NCI-H446 treated with DMSO at 0.1 percent for 48 hours (cell line): ENCODE data around the gene RPL10.
A peak's percentile ranks its signal among the peaks of the same experiment; 100 is the strongest.
"Not testable (repeated sequence)": the region's sequence is repeated elsewhere in the genome, so short reads cannot be mapped to it uniquely, and the experiment has no call there.

ENCODE experiments used
- DNase-seq: peaks from one replicate; lab custom pipeline; 2025; lab: John Stamatoyannopoulos, UW

The RPL10 gene

DNA sequence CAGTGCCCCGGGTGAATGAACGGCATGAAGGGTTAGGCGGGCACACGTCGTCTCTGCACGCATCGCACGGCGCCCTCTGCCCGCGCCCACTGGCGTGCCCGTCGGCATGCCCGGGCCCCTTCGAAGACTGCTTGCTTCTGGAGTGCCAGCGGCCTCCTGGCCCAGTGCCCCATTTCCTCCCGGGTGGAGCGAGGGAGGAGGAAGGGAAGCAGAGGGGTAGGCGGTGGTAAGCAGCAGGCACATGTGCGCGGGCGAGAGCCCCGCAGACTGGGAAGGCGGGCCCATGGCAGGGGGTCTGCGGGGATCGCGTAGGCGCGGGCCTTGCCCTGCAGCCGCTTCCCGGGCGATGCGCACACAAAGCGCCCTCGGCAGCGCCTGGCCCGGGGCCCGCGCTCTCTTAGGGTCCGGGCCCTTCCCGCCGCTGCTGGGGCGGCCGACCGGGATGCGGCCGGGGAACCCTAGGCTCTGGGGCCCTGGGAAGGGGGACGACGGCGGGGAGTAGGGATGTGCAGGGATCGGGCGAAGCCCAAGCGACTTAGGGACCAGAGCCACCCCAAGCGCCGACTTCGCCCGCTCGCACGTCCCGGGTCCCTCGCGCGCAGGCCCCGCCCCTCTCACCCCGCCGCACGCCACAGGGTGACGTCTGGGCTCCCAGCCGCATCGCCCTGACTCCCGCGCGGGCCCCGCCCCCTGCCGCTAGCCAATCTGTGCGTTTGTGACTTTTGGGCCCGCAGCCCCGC, 19.9 kb upstream of the RPL10 start:
- DNase-seq: peak; percentile 47

DNA sequence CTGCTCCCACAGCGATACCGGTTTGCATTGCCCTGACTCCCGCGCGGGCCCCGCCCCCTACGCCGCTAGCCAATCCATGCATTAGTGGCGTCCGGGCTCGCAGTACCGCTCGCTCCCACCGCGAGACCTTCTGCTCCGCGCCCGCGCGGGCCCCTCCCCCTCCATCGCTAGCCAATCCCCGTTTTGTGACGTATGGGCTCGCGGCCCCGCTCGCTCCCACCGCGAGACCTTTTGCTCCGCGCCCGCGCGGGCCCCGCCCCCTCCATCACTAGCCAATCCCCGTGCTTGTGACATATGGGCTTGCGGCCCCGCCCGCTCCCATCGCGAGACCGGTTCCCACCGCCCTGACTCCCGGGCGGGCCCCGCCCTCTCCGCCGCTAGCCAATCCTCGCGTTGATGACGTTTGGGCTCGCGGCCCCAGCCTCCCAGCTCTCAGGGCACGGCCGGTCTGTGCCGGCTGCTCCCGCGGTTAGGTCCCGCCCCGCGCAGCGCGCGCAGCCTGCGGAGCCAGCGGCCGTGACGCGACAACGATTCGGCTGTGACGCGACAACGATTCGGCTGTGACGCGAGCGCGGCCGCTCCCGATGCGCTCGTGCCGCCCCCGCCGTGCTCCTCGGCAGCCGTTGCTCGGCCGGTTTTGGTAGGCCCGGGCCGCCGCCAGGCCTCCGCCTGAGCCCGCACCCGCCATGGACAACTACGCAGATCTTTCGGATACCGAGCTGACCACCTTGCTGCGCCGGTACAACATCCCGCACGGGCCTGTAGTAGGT, 19.2 kb upstream of the RPL10 start, which contains the start of gene EMD:
Gene EMD, plus strand, starts transcription at position 497 of the 770 bp plus-strand sequence. Its CDS starts 190 bp downstream, at position 687.
- peak; percentile 97 for DNase-seq

DNA sequence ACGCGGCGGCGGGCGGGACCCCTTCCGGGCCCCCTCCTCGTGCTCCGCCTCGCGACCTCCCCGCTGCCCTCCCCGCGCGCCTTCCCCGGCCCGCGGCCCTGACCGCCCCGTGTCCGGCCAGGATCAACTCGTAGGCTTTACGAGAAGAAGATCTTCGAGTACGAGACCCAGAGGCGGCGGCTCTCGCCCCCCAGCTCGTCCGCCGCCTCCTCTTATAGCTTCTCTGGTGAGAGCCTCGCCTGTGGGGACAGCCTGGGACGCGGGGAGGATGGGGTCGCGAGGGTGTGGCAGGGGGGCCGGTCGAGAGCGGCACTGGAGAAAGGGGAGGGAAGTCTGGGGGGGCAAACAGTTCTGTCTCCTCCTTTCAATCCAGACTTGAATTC, 18.6 kb upstream of the RPL10 start:
- DNase-seq: no peak

DNA sequence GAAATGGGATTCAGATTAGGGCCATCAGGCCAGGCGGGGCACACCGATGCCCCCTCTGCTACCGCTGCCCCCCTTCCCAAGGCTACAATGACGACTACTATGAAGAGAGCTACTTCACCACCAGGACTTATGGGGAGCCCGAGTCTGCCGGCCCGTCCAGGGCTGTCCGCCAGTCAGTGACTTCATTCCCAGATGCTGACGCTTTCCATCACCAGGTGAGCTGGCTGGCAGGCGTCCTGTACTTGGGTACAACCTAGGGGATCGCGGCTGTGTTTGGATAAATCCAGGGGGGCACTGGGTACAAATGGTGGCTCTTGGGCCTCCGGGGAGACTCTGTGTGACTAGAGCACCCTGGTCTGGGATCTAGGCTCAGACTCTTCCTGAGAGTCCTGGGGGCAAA, 18.0 kb upstream of the RPL10 start:
- no peak for DNase-seq

DNA sequence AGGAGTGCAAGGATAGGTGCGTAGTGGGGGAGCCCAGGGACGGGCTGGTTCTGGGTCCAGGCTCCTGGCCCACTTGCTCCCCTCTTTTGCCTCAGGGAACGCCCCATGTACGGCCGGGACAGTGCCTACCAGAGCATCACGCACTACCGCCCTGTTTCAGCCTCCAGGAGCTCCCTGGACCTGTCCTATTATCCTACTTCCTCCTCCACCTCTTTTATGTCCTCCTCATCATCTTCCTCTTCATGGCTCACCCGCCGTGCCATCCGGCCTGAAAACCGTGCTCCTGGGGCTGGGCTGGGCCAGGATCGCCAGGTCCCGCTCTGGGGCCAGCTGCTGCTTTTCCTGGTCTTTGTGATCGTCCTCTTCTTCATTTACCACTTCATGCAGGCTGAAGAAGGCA, 17.4 kb upstream of the RPL10 start:
- DNase-seq: no peak

DNA sequence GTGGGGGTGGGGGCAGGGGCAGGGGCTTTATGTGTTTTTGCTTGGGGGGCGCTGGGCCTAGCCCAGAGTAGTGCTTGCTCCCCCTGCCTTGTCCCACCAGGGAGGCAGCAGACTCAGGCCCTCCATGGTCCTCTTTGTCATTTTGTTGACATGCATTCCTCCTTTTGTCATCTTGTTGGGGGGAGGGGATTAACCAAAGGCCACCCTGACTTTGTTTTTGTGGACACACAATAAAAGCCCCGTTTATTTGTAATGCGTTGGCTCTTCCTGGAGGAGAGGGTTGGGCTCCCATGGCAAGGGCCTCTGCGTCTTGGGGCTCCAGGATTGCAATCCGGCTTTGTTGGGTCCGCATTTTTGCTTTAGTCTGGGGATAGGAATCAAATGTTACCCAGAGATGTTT, 16.9 kb upstream of the RPL10 start:
- no peak for DNase-seq

DNA sequence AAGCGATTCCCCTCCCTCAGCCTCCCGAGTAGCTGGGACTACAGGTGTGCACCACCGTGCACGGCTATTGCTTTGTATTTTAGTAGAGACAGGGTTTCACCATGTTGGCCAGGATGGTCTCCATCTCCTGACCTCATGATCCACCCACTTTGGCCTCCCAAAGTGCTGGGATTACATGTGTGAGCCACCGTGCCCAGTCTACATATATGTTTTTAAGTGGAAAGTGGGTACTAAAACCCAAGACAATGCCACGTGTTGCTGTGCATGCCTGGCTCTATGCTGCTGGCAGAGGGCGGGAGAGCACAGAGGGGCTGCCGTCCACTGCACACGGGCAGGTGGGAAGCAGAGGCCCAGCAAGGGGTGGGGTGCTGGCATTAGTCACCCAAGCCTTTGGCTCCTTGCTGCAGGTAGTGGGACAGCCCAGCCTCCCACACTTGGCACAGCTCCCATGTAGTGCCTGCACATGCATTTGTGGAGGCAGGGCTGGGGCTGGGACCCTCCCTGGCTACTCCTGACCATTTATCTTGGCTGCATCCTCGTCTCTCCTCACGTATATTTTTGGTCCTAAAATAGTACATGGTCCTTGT, 15.6 kb upstream of the RPL10 start:
- no peak for DNase-seq

DNA sequence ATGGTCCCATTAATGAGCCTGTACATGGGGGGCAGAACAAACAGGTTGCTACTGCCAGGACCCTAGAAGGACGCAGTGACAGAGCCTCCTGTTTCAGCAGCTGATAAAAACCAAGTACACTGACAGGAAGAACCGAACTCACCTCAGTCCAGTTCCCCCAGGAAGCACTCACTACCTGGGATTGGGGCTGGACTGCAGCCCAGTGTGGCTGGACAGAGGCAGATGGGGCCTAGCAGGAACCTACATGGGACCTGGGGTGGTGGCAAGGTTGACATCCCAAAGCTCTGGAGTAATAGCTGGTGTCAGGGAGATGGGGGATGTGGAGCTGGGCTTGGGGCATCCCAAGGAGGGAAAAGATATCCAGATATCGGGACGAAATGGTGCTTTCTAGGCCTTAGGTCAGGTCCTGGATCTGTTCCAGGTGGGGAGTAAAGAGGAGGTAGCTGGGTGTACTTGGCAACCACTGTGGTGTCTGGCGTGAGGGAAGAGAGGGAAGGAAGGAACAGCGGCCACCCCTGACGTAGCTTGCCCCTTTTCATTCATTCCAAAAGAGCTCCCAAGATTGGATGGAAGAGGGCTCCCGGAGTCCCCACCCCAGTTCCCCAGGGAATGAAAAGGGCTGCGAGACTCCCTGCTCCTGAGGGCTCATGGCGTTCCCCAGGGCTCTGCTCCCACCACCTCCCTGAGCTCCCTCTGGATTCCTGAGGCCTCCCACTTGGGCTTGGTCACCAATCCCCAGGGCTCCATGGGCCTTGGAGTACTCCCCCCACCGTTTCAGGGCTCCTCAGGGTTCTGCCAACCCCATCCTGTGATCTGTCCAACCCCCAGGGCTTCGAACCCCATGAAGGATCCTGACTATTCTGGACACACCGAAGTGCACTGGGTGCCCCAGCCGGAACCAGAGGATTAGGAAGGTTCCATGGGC, 14.6 kb upstream of the RPL10 start:
- no peak for DNase-seq

DNA sequence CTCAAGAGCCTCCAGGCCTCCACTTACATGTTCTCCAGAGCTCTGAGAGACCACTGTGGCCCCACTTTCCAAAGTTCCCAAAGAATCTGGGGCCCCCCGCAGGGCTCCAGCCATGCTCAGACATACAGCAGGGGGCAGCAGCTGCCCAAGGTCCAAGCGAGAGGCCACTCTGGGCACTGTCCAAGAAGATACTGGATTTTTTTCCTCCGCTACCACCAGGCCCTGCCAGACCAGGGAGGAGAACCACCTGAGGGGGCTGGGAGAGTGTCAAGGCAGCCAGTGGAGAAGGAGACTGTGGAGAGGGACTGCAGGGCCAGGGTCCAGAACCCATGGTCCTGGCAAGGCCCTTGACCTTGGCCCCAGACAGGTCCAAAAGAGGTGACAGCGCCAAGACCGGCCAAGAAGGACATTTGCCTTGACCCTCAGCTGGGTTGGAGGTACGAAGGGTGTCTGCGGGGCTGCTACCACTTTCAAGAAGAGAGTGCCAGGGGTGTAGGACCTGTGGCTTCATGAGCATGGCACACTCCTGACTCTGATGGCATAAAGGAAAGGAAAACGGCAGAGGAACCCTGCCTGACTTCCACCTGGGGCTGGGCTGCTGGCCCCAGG, 13.8 kb upstream of the RPL10 start:
- DNase-seq: no peak

DNA sequence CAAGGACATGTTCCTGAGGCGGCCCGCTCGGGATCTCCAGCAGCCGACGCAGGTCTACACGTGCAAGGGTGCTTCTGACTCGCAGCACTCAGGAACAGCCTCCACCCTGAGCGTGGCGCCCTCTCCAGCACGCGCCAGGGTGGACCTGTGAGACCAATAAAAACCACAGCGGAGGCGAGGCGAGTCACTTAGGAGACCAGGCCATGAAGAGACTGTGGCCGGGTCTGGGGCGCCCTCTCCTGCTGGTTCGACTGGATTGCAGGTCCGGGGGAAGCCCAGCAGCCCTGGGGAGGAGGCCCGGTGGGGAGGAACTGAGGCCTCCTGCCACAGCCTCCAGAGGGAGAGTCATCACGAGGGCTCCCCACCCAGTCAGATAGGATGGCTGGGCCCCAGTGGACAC, 10.1 kb upstream of the RPL10 start:
- DNase-seq: not testable (repeated sequence)

DNA sequence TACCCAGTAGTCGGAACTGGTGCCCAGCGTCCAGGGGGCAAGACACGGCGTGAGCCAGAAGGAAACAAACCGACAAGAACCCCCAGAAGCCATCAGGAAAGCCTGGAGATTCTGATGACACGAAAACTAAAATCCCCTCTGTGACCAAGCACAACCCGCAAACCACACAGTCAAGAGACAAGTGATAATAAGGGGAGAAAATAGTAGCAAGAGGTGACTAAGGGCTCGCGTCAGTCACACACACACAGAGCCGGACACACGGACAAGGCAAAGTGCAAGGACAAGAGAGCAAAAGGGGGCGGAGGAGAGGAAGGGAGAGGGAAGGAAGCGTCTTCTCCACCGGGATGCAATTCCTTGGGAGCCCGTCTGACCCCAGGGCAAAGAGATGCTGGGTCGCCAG, 9.5 kb upstream of the RPL10 start:
- DNase-seq: not testable (repeated sequence)

DNA sequence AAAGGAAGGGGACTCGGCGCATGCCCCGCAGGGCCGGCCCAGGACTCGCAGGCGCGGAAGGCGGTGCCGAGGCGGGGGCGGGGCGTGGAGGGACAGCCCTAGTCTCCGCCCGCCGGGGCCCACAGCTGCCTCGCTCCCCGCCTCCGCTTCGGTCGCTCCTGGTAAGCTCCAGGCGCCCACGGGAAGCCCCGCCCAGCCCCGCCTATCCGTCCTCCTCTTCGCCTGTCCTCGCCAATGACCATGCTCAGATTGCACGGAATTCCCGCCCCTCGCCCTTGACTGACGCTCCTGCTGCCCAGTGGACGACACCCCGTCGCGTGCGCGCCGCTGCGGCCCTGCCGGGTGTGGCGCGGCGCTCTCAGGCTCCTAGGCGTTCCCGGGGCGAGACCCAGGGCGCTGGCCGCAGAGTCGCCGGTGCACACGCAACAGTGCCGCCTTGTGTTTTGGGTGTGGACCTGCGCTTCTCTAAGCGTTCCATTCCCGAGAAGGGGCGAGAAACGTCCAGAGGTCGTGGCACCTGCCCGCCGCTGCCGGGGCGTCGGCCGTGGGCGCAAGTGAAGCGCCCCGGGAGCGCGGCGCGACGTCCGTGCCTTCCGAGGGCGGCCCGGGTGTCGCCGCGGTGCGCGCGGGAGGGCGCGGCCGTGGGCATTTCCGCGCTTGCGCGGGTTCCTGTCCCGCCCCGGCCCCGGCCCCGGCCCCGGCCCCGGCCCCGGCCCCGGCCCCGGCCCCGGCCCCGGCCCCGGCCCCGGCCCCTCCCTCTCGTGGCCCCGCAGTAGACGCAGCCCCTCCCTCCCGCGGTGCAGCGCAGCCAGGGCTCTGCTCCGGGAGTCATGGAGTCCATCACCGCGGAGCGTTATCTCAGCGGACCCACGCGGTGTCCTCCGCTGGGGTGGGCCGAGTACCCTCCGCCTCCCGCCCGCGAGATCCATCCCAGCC, 8.1 kb upstream of the RPL10 start:
- DNase-seq: not testable (repeated sequence)

DNA sequence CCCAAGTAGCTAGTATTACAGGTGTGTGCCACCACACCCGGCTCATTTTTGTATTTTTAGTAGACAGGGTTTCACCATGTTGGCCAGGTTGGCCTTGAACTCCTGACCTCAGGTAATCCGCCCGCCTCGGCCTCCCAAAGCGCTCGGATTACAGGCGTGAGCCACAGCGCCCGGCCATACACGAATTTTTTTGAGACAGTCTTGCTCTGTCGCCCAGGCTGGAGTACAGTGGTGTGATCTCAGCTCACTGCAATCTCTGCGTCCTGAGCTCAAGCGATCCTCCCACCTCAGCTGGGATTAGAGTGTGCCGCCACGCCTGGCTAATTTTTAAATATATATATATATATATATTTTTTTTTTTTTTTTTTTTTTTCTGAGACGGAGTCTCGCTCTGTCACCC, 1.8 kb upstream of the RPL10 start:
- not testable (repeated sequence) for DNase-seq

DNA sequence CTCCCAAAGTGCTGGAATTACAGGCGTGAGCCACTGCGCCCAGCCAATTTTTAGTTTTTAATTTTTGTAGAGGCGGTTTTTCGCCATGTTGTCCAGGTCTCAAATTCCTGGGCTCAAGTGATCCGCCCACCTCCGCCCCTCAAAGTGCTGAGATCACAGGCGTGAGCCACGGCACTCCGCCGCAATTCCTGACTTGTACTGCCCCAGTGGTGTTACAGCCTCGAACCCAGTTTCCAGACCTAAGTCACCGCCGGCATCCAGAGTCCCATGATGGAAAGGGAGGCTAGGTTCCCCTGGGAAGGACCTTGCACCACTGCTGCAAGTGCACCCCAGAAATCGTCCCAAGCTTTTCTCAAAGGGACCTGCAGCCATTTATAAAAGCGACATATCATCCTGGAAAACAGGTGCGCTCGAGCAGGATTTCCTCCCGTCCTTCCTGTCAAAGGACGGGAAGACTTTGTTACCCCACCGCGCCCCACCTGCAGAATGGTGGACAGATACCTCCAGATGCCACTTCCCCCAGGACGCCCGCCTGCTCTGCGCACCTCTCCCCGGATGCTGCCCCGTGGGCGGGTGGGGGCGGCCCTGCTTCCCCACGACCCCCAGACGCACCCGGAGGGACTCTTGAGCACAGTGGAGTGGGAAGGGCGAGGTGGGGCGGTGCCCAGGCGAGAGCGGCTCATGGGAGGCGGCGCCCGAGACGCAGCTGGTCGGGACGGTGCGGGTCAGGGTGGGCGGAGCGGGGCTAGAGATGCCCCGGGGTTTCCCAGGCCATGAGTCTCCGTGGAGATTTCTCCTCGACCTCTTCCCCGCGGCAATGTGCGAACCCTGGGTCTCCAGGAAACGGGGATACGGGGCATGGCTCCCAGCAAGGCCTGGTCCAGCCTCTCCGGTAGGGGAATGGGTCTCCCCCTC, 947 bp upstream of the RPL10 start:
- DNase-seq: no peak

DNA sequence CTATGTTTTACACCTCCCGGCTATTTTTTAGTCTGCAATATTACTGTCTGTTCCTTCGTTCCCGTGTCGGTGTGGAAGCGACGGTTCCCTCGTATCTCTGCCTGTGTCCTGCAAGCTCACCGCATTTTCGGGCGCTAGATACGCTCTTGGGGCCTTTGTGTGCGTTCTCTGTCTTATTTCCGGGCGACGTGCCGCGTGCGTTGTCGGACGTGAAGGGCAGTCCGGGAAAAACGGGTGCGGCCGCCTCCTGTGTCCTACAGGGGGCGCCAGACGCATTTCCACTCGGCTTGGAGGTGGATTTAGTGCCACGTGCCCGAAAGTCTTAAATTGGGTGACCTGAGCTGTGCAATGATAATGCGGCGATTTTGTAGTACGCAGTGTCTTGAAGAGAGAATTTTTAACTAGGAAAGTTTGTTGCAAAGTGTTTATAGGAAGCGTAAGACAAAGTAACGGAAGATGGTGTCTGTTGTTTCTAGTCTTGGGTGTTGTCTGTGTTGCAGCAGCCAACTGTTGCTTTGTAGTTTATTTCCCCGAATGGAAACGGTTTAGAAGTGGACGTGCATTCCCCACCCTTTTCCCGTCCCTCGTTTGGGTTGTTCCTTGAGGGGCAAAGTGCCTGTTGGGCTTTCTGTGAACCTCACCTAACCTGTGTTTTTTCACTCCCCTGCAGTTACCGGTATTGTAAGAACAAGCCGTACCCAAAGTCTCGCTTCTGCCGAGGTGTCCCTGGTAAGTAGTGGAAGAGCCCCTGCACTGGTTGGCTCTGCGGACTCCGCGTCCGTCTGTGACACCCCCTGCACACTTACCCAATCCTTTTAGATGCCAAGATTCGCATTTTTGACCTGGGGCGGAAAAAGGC, 720 bp downstream of the RPL10 start:
- DNase-seq: peak; percentile 37

DNA sequence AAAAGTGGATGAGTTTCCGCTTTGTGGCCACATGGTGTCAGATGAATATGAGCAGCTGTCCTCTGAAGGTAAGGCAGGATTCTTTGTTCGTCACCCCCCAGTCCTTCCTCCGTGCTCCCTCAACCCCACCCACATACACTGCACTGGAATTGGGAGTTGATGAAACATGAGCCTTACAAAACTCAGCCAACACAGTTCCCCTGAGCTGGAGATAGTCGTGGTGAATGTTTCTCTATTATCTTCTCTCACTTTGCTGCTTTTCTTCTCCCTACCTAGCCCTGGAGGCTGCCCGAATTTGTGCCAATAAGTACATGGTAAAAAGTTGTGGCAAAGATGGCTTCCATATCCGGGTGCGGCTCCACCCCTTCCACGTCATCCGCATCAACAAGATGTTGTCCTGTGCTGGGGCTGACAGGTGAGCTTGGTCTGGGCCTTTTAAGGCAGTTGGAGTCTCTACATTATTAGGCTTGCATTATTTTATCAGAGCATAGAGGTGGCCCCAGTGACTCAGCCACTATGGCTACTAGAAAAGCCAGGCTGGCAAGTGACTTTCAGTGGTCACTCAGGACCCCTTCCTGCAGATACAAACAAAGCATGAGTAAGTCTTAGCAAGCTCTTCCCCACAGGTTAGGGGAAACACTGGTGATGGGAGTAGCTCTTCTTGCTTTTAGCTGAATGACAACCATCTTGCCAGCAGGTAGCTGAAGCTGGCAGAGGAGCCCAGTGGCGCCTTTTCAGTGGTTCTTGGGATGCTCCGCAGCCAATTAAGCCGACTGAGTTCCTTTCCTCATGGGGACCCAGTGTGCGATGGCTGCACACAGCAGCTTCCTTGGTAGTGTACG, 1.6 kb downstream of the RPL10 start:
- DNase-seq: no peak

DNA sequence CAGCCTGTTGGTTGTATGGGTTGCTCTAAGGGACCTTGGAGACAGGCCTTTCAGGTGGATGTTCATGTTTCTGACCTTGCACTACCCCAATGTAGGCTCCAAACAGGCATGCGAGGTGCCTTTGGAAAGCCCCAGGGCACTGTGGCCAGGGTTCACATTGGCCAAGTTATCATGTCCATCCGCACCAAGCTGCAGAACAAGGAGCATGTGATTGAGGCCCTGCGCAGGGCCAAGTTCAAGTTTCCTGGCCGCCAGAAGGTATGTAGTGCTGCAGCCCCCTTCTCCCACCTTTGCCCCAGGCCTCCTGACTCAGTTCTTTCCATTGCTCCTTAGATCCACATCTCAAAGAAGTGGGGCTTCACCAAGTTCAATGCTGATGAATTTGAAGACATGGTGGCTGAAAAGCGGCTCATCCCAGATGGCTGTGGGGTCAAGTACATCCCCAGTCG, 2.2 kb downstream of the RPL10 start:
- not testable (repeated sequence) for DNase-seq
